HEK293 (cell line): ENCODE measurements around the gene ADAMTS13.

Experiments
- CTCF ChIA-PET: fragments of 350-600 bp; formaldehyde crosslinking; extraction: SDS; loops from one replicate; lab custom pipeline; 2021; ENCODE audit warnings: antibody characterized with exemption; lab: Yijun Ruan, JAX
- POLR2A ChIA-PET: fragments of 300-600 bp; formaldehyde crosslinking; extraction: SDS; loops from one replicate; lab custom pipeline; 2020; ENCODE audit warnings: antibody characterized with exemption, inconsistent platforms; lab: Yijun Ruan, JAX
- H3K27ac ChIP-seq: fragments of 200-500 bp; sonication (Bioruptor generic); 2 replicates; pipeline ENCODE4 v1.5.1; 2014; ENCODE audit warnings: low read depth, low read length, control low read depth, inconsistent platforms; ENCODE audit errors: extremely low read depth
- H3K36me3 ChIP-seq, 2 experiments: fragments of 200-500 bp in 1 of 2; sonication (Bioruptor generic) in 1 of 2; 1 replicate in 1 of 2; 2 replicates in 1 of 2; pipeline ENCODE4 v1.5.1; 2014 to 2017; ENCODE audit warnings: inconsistent platforms in 2 of 2, low read length in 2 of 2; ENCODE audit not compliant: control insufficient read depth in 2 of 2, insufficient read depth in 1 of 2
- H3K4me1 ChIP-seq: fragments of 200-500 bp; sonication (Bioruptor generic); 2 replicates; pipeline ENCODE4 v1.5.1; 2014; ENCODE audit warnings: mild to moderate bottlenecking, low read length, inconsistent platforms; ENCODE audit not compliant: control insufficient read depth, insufficient read depth
- H3K4me3 ChIP-seq: 2 replicates; pipeline ENCODE4 v1.5.1; 2011; ENCODE audit warnings: low read depth, mild to moderate bottlenecking, control low read depth, low read length, moderate library complexity
- H3K9me3 ChIP-seq: fragments of 200-500 bp; sonication (Bioruptor generic); 2 replicates; pipeline ENCODE4 v1.5.1; 2014; ENCODE audit warnings: low read depth, low read length, inconsistent platforms; ENCODE audit not compliant: control insufficient read depth, insufficient read depth
- EGR2 ChIP-seq: fragments of 450-650 bp; formaldehyde crosslinking; IDR thresholded peaks from 2 replicates; pipeline ENCODE4 v1.5.1; 2016; ENCODE audit warnings: low read depth, missing biosample characterization, missing genetic modification characterization
- FEZF1 ChIP-seq: fragments of 450-650 bp; formaldehyde crosslinking; IDR thresholded peaks from 2 replicates; pipeline ENCODE4 v1.5.1; 2016; ENCODE audit warnings: missing biosample characterization, missing genetic modification characterization
- KLF1 ChIP-seq: fragments of 450-650 bp; formaldehyde crosslinking; IDR thresholded peaks from 2 replicates; pipeline ENCODE4 v1.5.1; 2016; ENCODE audit warnings: missing biosample characterization, missing genetic modification characterization
- KLF10 ChIP-seq: fragments of 450-650 bp; IDR thresholded peaks from 2 replicates; pipeline ENCODE4 v1.5.1; 2018; ENCODE audit warnings: missing biosample characterization, mild to moderate bottlenecking, missing genetic modification characterization
- SCRT2 ChIP-seq: fragments of 450-650 bp; formaldehyde crosslinking; IDR thresholded peaks from 2 replicates; pipeline ENCODE4 v1.5.1; 2016; ENCODE audit warnings: missing biosample characterization, missing genetic modification characterization
- SP2 ChIP-seq: fragments of 450-650 bp; formaldehyde crosslinking; IDR thresholded peaks from 2 replicates; pipeline ENCODE4 v1.5.1; 2016; ENCODE audit warnings: missing biosample characterization, missing genetic modification characterization
- YY1 ChIP-seq: fragments of 450-650 bp; formaldehyde crosslinking; IDR thresholded peaks from 2 replicates; pipeline ENCODE4 v1.5.1; 2018; ENCODE audit warnings: missing biosample characterization, missing genetic modification characterization
- ZBTB6 ChIP-seq: fragments of 450-650 bp; formaldehyde crosslinking; IDR thresholded peaks from 2 replicates; pipeline ENCODE4 v1.5.1; 2017; ENCODE audit warnings: missing biosample characterization, missing genetic modification characterization
- ZFHX2 ChIP-seq: fragments of 450-650 bp; formaldehyde crosslinking; conservative IDR thresholded peaks from 2 replicates; pipeline ENCODE4 v1.5.1; 2016; ENCODE audit warnings: missing biosample characterization, missing genetic modification characterization
- ZNF140 ChIP-seq: fragments of 450-650 bp; formaldehyde crosslinking; IDR thresholded peaks from 2 replicates; pipeline ENCODE4 v1.5.1; 2016; ENCODE audit warnings: missing biosample characterization, missing genetic modification characterization
- ZNF24 ChIP-seq: fragments of 450-650 bp; formaldehyde crosslinking; IDR thresholded peaks from 2 replicates; pipeline ENCODE4 v1.5.1; 2016; ENCODE audit warnings: missing biosample characterization, missing genetic modification characterization
- ZNF280C ChIP-seq: fragments of 450-650 bp; formaldehyde crosslinking; IDR thresholded peaks from 2 replicates; pipeline ENCODE4 v1.5.1; 2016; ENCODE audit warnings: missing biosample characterization, missing genetic modification characterization
- ZNF354C ChIP-seq: fragments of 450-650 bp; formaldehyde crosslinking; IDR thresholded peaks from 2 replicates; pipeline ENCODE4 v1.5.1; 2016; ENCODE audit warnings: missing biosample characterization, missing genetic modification characterization, low read depth, borderline replicate concordance
- ZNF529 ChIP-seq: fragments of 450-650 bp; formaldehyde crosslinking; IDR thresholded peaks from 2 replicates; pipeline ENCODE4 v1.5.1; 2017; ENCODE audit warnings: missing genetic modification characterization, missing biosample characterization; ENCODE audit not compliant: insufficient replicate concordance
- ZNF660 ChIP-seq: fragments of 450-650 bp; IDR thresholded peaks from 2 replicates; pipeline ENCODE4 v1.5.1; 2018; ENCODE audit warnings: missing biosample characterization, mild to moderate bottlenecking, missing genetic modification characterization
- ZNF692 ChIP-seq: fragments of 450-650 bp; formaldehyde crosslinking; IDR thresholded peaks from 2 replicates; pipeline ENCODE4 v1.5.1; 2016; ENCODE audit warnings: missing biosample characterization, missing genetic modification characterization

The ADAMTS13 gene

GRCh38 chr9:133420392-133420827, 1.8 kb upstream of the ADAMTS13 start (continued):
- no peak for TF ChIP-seq ZNF692 (tag by site-specific recombination)
- no peak for TF ChIP-seq ZNF280C (tag by site-specific recombination)

- TF ChIP-seq ZNF354C (tag by site-specific recombination): no peak
- TF ChIP-seq, all 188 proteins: peak for 0
- Histone ChIP-seq H3K36me3 (peaks cover 0 to 16% of the 10 kb centered on the region in 2 experiments; a peak in 1 of 3 replicates), H3K4me1 (0 out of 2 replicates have a peak, but pooled peaks cover 3% of the 10 kb centered on the region), H3K9me3 (no peaks in the 10 kb centered on the region), H3K4me3 (no peak overlapping the region), H3K27ac (no peak overlapping the region)
- ChIA-PET CTCF (interaction anchor here (1.7 kb wide), 1 partner anchor 64 kb away, joined by 7 read pairs; no protein-coding TSS in a partner anchor), POLR2A (interaction anchor here (0.6 to 1.9 kb wide), 3 partner anchors 36 to 395 kb away, joined by 3 to 8 read pairs (median 4); partner anchors contain the start of gene CACFD1)
Measured at GRCh38 chr9:133423216-133423615, 1.0 kb downstream of the ADAMTS13 start.

- H3K27ac ChIP-seq: no peak overlapping the region
- no peak overlapping the region for H3K4me3 ChIP-seq
- H3K9me3 ChIP-seq: no peaks in the 10 kb centered on the region
- CTCF ChIA-PET: interaction anchor here (0.6 to 1.7 kb wide), 3 partner anchors 62 to 102 kb away, joined by 3 to 7 read pairs (median 3); no protein-coding TSS in a partner anchor
- POLR2A ChIA-PET: interaction anchor here (1.7 kb wide), 1 partner anchor 35 kb away, joined by 5 read pairs; the partner anchor contains the start of gene CACFD1
- peaks cover 0 to 16% of the 10 kb centered on the region in 2 experiments; a peak in 1 of 3 replicates for H3K36me3 ChIP-seq
- TF ChIP-seq EGR2 (tag by site-specific recombination): peak; percentile 76
- peak; percentile 72 for TF ChIP-seq ZFHX2 (tag by site-specific recombination)
- no peak for TF ChIP-seq ZNF660 (tag by site-specific recombination)
- TF ChIP-seq KLF1: no peak
- no peak for TF ChIP-seq ZNF24 (tag by site-specific recombination)
- no peak for TF ChIP-seq ZNF140 (tag by site-specific recombination)
- 0 out of 2 replicates have a peak, but pooled peaks cover 3% of the 10 kb centered on the region for H3K4me1 ChIP-seq
Measured at GRCh38 chr9:133424187-133424586, 2.0 kb downstream of the ADAMTS13 start.

GRCh38 chr9:133425049-133425632, 3.0 kb downstream of the ADAMTS13 start:
- TF ChIP-seq KLF10 (tag by site-specific recombination): no peak
- 0 out of 2 replicates have a peak, but pooled peaks cover 3% of the 10 kb centered on the region for H3K4me1 ChIP-seq
- peaks cover 0 to 16% of the 10 kb centered on the region in 2 experiments; a peak in 1 of 3 replicates for H3K36me3 ChIP-seq
- H3K4me3 ChIP-seq: no peak overlapping the region
- H3K9me3 ChIP-seq: no peaks in the 10 kb centered on the region
- CTCF ChIA-PET: interaction anchor here (0.6 to 0.8 kb wide), 2 partner anchors 13 to 90 kb away, joined by 3 read pairs; no protein-coding TSS in a partner anchor
- no peak overlapping the region for H3K27ac ChIP-seq
- POLR2A ChIA-PET: interaction anchor here (1.7 kb wide), 1 partner anchor 34 kb away, joined by 5 read pairs; the partner anchor contains the start of gene CACFD1

GRCh38 chr9:133426011-133426410, 3.8 kb downstream of the ADAMTS13 start:
- ChIA-PET POLR2A (no interaction called here), CTCF (interaction anchor here (0.8 kb wide), 1 partner anchor 91 kb away, joined by 3 read pairs; no protein-coding TSS in a partner anchor)
- Histone ChIP-seq H3K4me3 (no peak overlapping the region), H3K36me3 (peaks cover 0 to 16% of the 10 kb centered on the region in 2 experiments; a peak in 1 of 3 replicates), H3K4me1 (0 out of 2 replicates have a peak, but pooled peaks cover 3% of the 10 kb centered on the region), H3K27ac (no peak overlapping the region), H3K9me3 (no peaks in the 10 kb centered on the region)
- no peak for TF ChIP-seq ZBTB6 (tag by site-specific recombination)
- no peak for TF ChIP-seq SCRT2 (tag by site-specific recombination)
- TF ChIP-seq ZNF529 (tag by site-specific recombination): no peak
- no peak for TF ChIP-seq FEZF1
- no peak for TF ChIP-seq SP2 (tag by site-specific recombination)
- TF ChIP-seq YY1: no peak
